Measurements from ENCODE around the gene CDH23. TPM values are rescaled to one million over a fixed set of nuclear protein-coding genes. Genes with fewer than 3 reads are reported as not detected.

Gene CDH23
- total RNA-seq, 1 experiment from 2014 or later, result 2.9 TPM

GRCh38 chr10:71528371-71529206, 131.9 kb downstream of the CDH23 start:
- H3K27me3 Mint-ChIP-seq (ENCODE audit: low read depth), result no peaks in the 10 kb centered on the region
- ChIA-PET POLR2A (interaction anchor here (1.2 kb wide), 1 partner anchor 11 kb away, joined by 3 read pairs; no protein-coding TSS in a partner anchor), CTCF (interaction anchor here (1.1 to 1.9 kb wide), 3 partner anchors 13 to 42 kb away, joined by 3 to 4 read pairs (median 4); no protein-coding TSS in a partner anchor)
- H3K36me3 Mint-ChIP-seq, result no peaks in the 10 kb centered on the region
- peak; percentile 59; the same call in 1 of the 2 replicates for TF ChIP-seq ZNF281 (CRISPR knock-in tag; IDR thresholded peaks at IDR 0.05)
- no peak for TF ChIP-seq ZNF671 (CRISPR knock-in tag; IDR thresholded peaks at IDR 0.05)
- no peak for TF ChIP-seq JAZF1 (CRISPR knock-in tag; IDR thresholded peaks at IDR 0.05)
- no peak for TF ChIP-seq NR2C2 (CRISPR knock-in tag; IDR thresholded peaks at IDR 0.05)
- TF ChIP-seq KAT7 (CRISPR knock-in tag; IDR thresholded peaks at IDR 0.05; ENCODE audit: borderline replicate concordance), result no peak
- TF ChIP-seq HMGA2 (CRISPR knock-in tag; IDR thresholded peaks at IDR 0.05), result no peak
- TF ChIP-seq FOXP1 (CRISPR knock-in tag; IDR thresholded peaks at IDR 0.05; ENCODE audit: borderline replicate concordance), result peak; percentile 69; the same call in 1 of the 2 replicates
- TF ChIP-seq TEAD4 (CRISPR knock-in tag; IDR thresholded peaks at IDR 0.05), result no peak
- no peak for TF ChIP-seq ZBTB21 (CRISPR knock-in tag; IDR thresholded peaks at IDR 0.05; ENCODE audit: borderline replicate concordance)
- no peaks in the 10 kb centered on the region for H3K9me3 Mint-ChIP-seq
- no peak overlapping the region for H3K4me3 Mint-ChIP-seq
- peaks cover 25% of the 10 kb centered on the region for H3K4me1 Mint-ChIP-seq
- DNase-seq (ENCODE audit: low spot score), result no peak
- H3K27ac Mint-ChIP-seq, result no peak overlapping the region
- peak; percentile 59 for ATAC-seq

GRCh38 chr10:71529207-71529827, 132.6 kb downstream of the CDH23 start:
- Mint-ChIP-seq H3K4me3 (no peak overlapping the region), H3K36me3 (no peaks in the 10 kb centered on the region), H3K27me3 (ENCODE audit: low read depth) (no peaks in the 10 kb centered on the region), H3K9me3 (no peaks in the 10 kb centered on the region), H3K4me1 (peaks cover 26% of the 10 kb centered on the region), H3K27ac (no peak overlapping the region)
- ATAC-seq (peak; percentile 16; the same call in 1 of the 2 replicates), DNase-seq (ENCODE audit: low spot score) (no peak)
- no peak for TF ChIP-seq ATF6 (CRISPR knock-in tag; IDR thresholded peaks at IDR 0.05)
- TF ChIP-seq PRRX2 (CRISPR knock-in tag; IDR thresholded peaks at IDR 0.05), result no peak
- no peak for TF ChIP-seq HMGA2 (CRISPR knock-in tag; IDR thresholded peaks at IDR 0.05)
- TF ChIP-seq CREM (CRISPR knock-in tag; IDR thresholded peaks at IDR 0.05), result no peak
- no peak for TF ChIP-seq ZNF671 (CRISPR knock-in tag; IDR thresholded peaks at IDR 0.05)
- no peak for TF ChIP-seq FOXJ3 (CRISPR knock-in tag; IDR thresholded peaks at IDR 0.05; ENCODE audit: borderline replicate concordance)
- no peak for TF ChIP-seq RELA (CRISPR knock-in tag; IDR thresholded peaks at IDR 0.05; ENCODE audit: borderline replicate concordance)
- TF ChIP-seq HMGXB4 (CRISPR knock-in tag; IDR thresholded peaks at IDR 0.05), result no peak
- TF ChIP-seq SMAD3 (CRISPR knock-in tag; IDR thresholded peaks at IDR 0.05; ENCODE audit: borderline replicate concordance), result no peak
- TF ChIP-seq ZNF121 (CRISPR knock-in tag; IDR thresholded peaks at IDR 0.05), result no peak
- no peak for TF ChIP-seq JAZF1 (CRISPR knock-in tag; IDR thresholded peaks at IDR 0.05)
- TF ChIP-seq FOXK1 (CRISPR knock-in tag; IDR thresholded peaks at IDR 0.05), result no peak
- TF ChIP-seq NFE2L1 (CRISPR knock-in tag; IDR thresholded peaks at IDR 0.05), result no peak
- no peak for TF ChIP-seq CTCF (IDR thresholded peaks at IDR 0.05)
- CTCF ChIA-PET, result interaction anchor here (0.6 to 2.0 kb wide), 8 partner anchors 12 to 179 kb away, joined by 3 to 6 read pairs (median 4); no protein-coding TSS in a partner anchor
- POLR2A ChIA-PET, result interaction anchor here (0.6 to 1.2 kb wide), 2 partner anchors 12 to 57 kb away, joined by 3 read pairs; no protein-coding TSS in a partner anchor

Measured in WTC11 (cell line).